NCI-H2196 (cell line): ENCODE results near the gene GRIK1.

Source experiments
- DNase-seq: peaks from one replicate; lab custom pipeline; 2025; ENCODE audit not compliant: unreplicated experiment; lab: John Stamatoyannopoulos, UW

Gene GRIK1

GRCh38 chr21:29914326-29914725 lies 25.5 kb downstream of the GRIK1 start:
- no peak for DNase-seq

- no peak for DNase-seq
These were observed 30.2 kb downstream of the GRIK1 start for GRCh38 chr21:29909571-29909970.

GRCh38 chr21:29904359-29905282 lies 35.2 kb downstream of the GRIK1 start:
- DNase-seq = no peak

GRCh38 chr21:29896884-29897283 lies 42.9 kb downstream of the GRIK1 start:
- DNase-seq = no peak

GRCh38 chr21:29893687-29894086 lies 46.1 kb downstream of the GRIK1 start:
- no peak for DNase-seq

GRCh38 chr21:29892379-29892778 lies 47.4 kb downstream of the GRIK1 start:
- DNase-seq = no peak

- no peak for DNase-seq
These were observed 51.4 kb downstream of the GRIK1 start for GRCh38 chr21:29888437-29888836.

- DNase-seq = no peak
These were observed 52.3 kb downstream of the GRIK1 start for GRCh38 chr21:29887313-29888009.

GRCh38 chr21:29885491-29885890 lies 54.3 kb downstream of the GRIK1 start:
- no peak for DNase-seq

- DNase-seq = no peak
These were observed 63.9 kb downstream of the GRIK1 start for GRCh38 chr21:29875873-29876272.

GRCh38 chr21:29875036-29875716 lies 64.6 kb downstream of the GRIK1 start:
- no peak for DNase-seq

GRCh38 chr21:29873908-29874307 lies 65.9 kb downstream of the GRIK1 start:
- no peak for DNase-seq

- DNase-seq = no peak
These were observed 69.0 kb downstream of the GRIK1 start for GRCh38 chr21:29870814-29871213.

GRCh38 chr21:29867796-29868195 lies 72.0 kb downstream of the GRIK1 start:
- no peak for DNase-seq

GRCh38 chr21:29860346-29860745 lies 79.5 kb downstream of the GRIK1 start:
- DNase-seq = no peak

- DNase-seq = no peak
These were observed 82.6 kb downstream of the GRIK1 start for GRCh38 chr21:29857150-29857549.

GRCh38 chr21:29854795-29855194 lies 85.0 kb downstream of the GRIK1 start:
- DNase-seq = no peak

- no peak for DNase-seq
These were observed 88.2 kb downstream of the GRIK1 start for GRCh38 chr21:29851611-29852010.

GRCh38 chr21:29849735-29850176 lies 90.0 kb downstream of the GRIK1 start:
- peak; percentile 63 for DNase-seq

- DNase-seq = no peak
These were observed 96.0 kb downstream of the GRIK1 start for GRCh38 chr21:29843804-29844203.

- no peak for DNase-seq
These were observed 105.2 kb downstream of the GRIK1 start for GRCh38 chr21:29834617-29835016.

- DNase-seq = no peak
These were observed 107.6 kb downstream of the GRIK1 start for GRCh38 chr21:29832217-29832616.
